H1 (cell line): Measurements from ENCODE around the gene SH3RF3. TPM values are rescaled to one million over a fixed set of nuclear protein-coding genes. Genes with fewer than 3 reads are reported as not detected.

Experiments used
- ATF3 ChIP-seq: IDR thresholded peaks from 2 replicates; pipeline ENCODE4 v1.6.1; 2011; ENCODE audit warnings: low read depth, mild to moderate bottlenecking, low read length; ENCODE audit not compliant: insufficient read depth
- BCL11A ChIP-seq, 2 experiments: IDR thresholded peaks; one replicate each; pipeline ENCODE4 v1.6.1; 2011; ENCODE audit warnings: low read depth in 2 of 2, low read length in 2 of 2, mild to moderate bottlenecking in 2 of 2
- BRCA1 ChIP-seq: IDR thresholded peaks from 2 replicates; pipeline ENCODE4 v1.6.1; 2012; ENCODE audit warnings: low read depth, low read length, improper control_type of control experiment
- CBX8 ChIP-seq: fragments of 300-800, 300-1000 bp; sonication (generic); IDR thresholded peaks from 2 replicates; pipeline ENCODE4 v1.7.1; 2016; ENCODE audit warnings: low read depth, low read length, borderline replicate concordance
- CTBP2 ChIP-seq: IDR thresholded peaks from 2 replicates; pipeline ENCODE4 v1.7.0; 2011; ENCODE audit warnings: borderline replicate concordance, mild to moderate bottlenecking, moderate library complexity, mixed read lengths, low read length; ENCODE audit not compliant: insufficient read depth, insufficient read length
- EGR1 ChIP-seq: IDR thresholded peaks from 2 replicates; pipeline ENCODE4 v1.6.1; 2011; ENCODE audit warnings: low read depth, low read length, borderline replicate concordance
- EZH2 ChIP-seq: fragments of 200-600 bp; sonication (generic); IDR thresholded peaks from 2 replicates; pipeline ENCODE4 v1.7.1; 2012; ENCODE audit warnings: low read depth, mild to moderate bottlenecking, moderate library complexity, low read length, inconsistent platforms; ENCODE audit not compliant: severe bottlenecking
- FOSL1 ChIP-seq: IDR thresholded peaks from 2 replicates; pipeline ENCODE4 v1.6.1; 2011; ENCODE audit warnings: mild to moderate bottlenecking, low read depth, low read length, moderate library complexity; ENCODE audit not compliant: insufficient read depth
- GABPA ChIP-seq: IDR thresholded peaks from 2 replicates; pipeline ENCODE4 v1.6.1; 2011; ENCODE audit warnings: mild to moderate bottlenecking, low read length, moderate library complexity, borderline replicate concordance; ENCODE audit not compliant: insufficient read depth
- HDAC2 ChIP-seq, 2 experiments: fragments of 300-600 bp in 1 of 2; sonication (generic) in 1 of 2; IDR thresholded peaks; 2 replicates each; pipeline ENCODE4 v1.6.1; 2011 to 2012; ENCODE audit warnings: low read depth in 2 of 2, low read length in 2 of 2, mild to moderate bottlenecking in 2 of 2, moderate library complexity in 2 of 2, borderline replicate concordance in 1 of 2, inconsistent platforms in 1 of 2
- KDM4A ChIP-seq: IDR thresholded peaks from one replicate; pipeline ENCODE4 v1.7.1; 2012; ENCODE audit warnings: low read depth, mild to moderate bottlenecking, moderate library complexity, low read length, inconsistent platforms; ENCODE audit not compliant: severe bottlenecking
- NANOG ChIP-seq: IDR thresholded peaks from 2 replicates; pipeline ENCODE4 v1.6.1; 2011; ENCODE audit warnings: low read length, low read depth, mild to moderate bottlenecking, inconsistent platforms; ENCODE audit not compliant: insufficient read depth, poor library complexity, severe bottlenecking
- NRF1 ChIP-seq: IDR thresholded peaks from 2 replicates; pipeline ENCODE4 v1.6.1; 2011; ENCODE audit warnings: mild to moderate bottlenecking, low read depth, low read length, improper control_type of control experiment
- RAD21 ChIP-seq, 2 experiments: IDR thresholded peaks in 1 of 2; conservative IDR thresholded peaks in 1 of 2; 2 replicates each; pipeline ENCODE4 v1.6.1; 2011; ENCODE audit warnings: low read depth in 2 of 2, low read length in 2 of 2, improper control_type of control experiment in 1 of 2, inconsistent platforms in 1 of 2, mild to moderate bottlenecking in 1 of 2, moderate library complexity in 1 of 2
- SIRT6 ChIP-seq: IDR thresholded peaks from one replicate; pipeline ENCODE4 v1.7.1; 2012; ENCODE audit warnings: low read length, inconsistent platforms
- SP4 ChIP-seq: IDR thresholded peaks from 2 replicates; pipeline ENCODE4 v1.6.1; 2012; ENCODE audit warnings: low read length, inconsistent platforms
- TAF1 ChIP-seq: IDR thresholded peaks from 2 replicates; pipeline ENCODE4 v1.6.1; 2011; ENCODE audit warnings: mild to moderate bottlenecking, low read depth, low read length
- TEAD4 ChIP-seq: IDR thresholded peaks from 2 replicates; pipeline ENCODE4 v1.6.1; 2012; ENCODE audit warnings: low read depth, low read length, inconsistent platforms, mixed read lengths
- polyA plus RNA-seq, 7 experiments: library from polyadenylated mRNA; depleted of rRNA in 3 of 7; stranded (reverse) in 5 of 7; unstranded in 2 of 7; fragments of >200 nt in 5 of 7; fragments of 200-250 nt in 2 of 7; gene quantifications; 1 replicate in 5 of 7; 2 replicates in 1 of 7; 4 replicates in 1 of 7; pipeline versions ENCODE4 v1.2.1 to v1.2.3, GENCODE V29; 2011 to 2013; ENCODE audit warnings: missing spikeins in 2 of 7, mixed read lengths in 2 of 7
- total RNA-seq: library from RNA; stranded (reverse); fragmentation: NEBNext Ultra II Directional; extraction: Animal tissue kit (Norgen Biotek cat#: 25700); gene quantifications from 2 replicates; pipeline ENCODE4 v1.2.1, GENCODE V29; 2021
- TF ChIP-seq, protein P1 (sequence below): IDR thresholded peaks from 2 replicates; pipeline ENCODE4 v1.6.1; 2012; ENCODE audit warnings: inconsistent platforms

The SH3RF3 gene
- total and polyA plus RNA-seq, 2 of the 8 experiments (the other 6 are each of a cell fraction or from before 2014, with no cell fraction given): 0.11 to 0.65 TPM

DNA sequence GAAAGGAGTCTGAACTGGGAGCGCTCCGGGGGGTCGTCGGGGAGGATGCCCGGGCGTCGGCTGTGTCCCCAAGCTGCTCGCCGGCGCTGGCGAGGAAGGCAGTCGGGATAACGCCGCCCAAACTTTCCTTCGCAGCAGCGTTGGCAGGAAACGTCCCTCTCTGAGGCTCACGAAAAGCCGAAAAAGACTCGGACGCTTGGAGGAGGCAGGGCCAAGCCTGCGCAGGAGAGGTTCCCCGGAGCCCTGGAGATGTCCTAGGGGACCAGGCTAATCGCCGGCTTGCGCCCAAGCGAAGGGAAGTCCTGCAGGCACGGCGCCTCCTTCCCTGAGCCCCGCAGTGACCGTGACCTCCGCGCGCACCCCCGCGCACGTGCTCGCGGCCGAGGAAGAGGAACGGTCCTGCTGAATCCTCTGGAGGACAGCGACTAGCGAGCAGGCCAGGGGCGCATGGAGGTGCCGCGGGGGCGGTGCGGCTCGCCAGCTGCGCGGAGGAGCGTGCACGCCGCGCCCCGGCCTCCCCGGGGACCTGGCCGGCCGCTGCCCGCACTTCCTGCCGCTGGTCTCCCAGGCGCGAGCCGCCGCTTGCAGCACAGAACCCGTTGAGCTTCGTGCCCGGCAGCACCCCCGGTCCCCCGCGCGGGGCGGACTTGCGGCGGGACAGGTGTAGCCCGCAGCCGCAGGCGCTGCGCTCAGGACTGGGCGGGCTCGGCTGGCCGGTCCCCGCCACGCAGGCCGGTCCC is at the start of gene SH3RF3 (continued):
- TF ChIP-seq SIRT6: no peak
- TF ChIP-seq RAD21 (IDR thresholded peaks at IDR 0.05 in 1 of 2, conservative IDR thresholded peaks at IDR 0.05 in 1 of 2; ENCODE audit: low read depth in 2 of 2, low read length in 2 of 2): peak in 1 of 2 experiments; percentile 3; a peak in 1 of 4 replicates
- TF ChIP-seq NRF1: no peak
- TF ChIP-seq KDM4A: peak; percentile 50
- peak; percentile 83 for TF ChIP-seq EZH2
- TF ChIP-seq BCL11A (IDR thresholded peaks at IDR 0.05; ENCODE audit: low read depth in 2 of 2, low read length in 2 of 2): no peak
- no peak for TF ChIP-seq TAF1
- TF ChIP-seq HDAC2 (IDR thresholded peaks at IDR 0.05; ENCODE audit: borderline replicate concordance in 1 of 2, low read depth in 2 of 2, low read length in 2 of 2): no peak
- TF ChIP-seq CTBP2: no peak
- TF ChIP-seq, protein P1, sequence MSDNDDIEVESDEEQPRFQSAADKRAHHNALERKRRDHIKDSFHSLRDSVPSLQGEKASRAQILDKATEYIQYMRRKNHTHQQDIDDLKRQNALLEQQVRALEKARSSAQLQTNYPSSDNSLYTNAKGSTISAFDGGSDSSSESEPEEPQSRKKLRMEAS: peak; percentile 93
- no peak for TF ChIP-seq NANOG
- TF ChIP-seq TEAD4: no peak
- TF ChIP-seq BRCA1: no peak
- TF ChIP-seq CBX8: no peak
- TF ChIP-seq FOSL1: no peak
- peak; percentile 41; the same call in 1 of the 2 replicates for TF ChIP-seq GABPA
- no peak for TF ChIP-seq SP4
- peak; percentile 26; the same call in 1 of the 2 replicates for TF ChIP-seq EGR1
- TF ChIP-seq ATF3: no peak
